NCI-H1092 (cell line): ENCODE data around the gene NKD1.

Experiments
- DNase-seq: peaks from one replicate; lab custom pipeline; 2025; lab: John Stamatoyannopoulos, UW

Gene NKD1

GRCh38 chr16:50696126-50696525 lies 147.9 kb downstream of the NKD1 start:
- no peak for DNase-seq

GRCh38 chr16:50696575-50697420 lies 148.6 kb downstream of the NKD1 start:
- no peak for DNase-seq

- no peak for DNase-seq
Measured at GRCh38 chr16:50697421-50697715, 149.2 kb downstream of the NKD1 start.

GRCh38 chr16:50697881-50698767 lies 149.9 kb downstream of the NKD1 start:
- DNase-seq: no peak
